GM11168 (cell line): Measurements from ENCODE around the gene PRPF6.

Source experiments
- in situ Hi-C: fragments of 300-500 bp; cut with MboI; formaldehyde crosslinking; loops from one replicate; pipeline ENCODE4 v1.12.0; 2022; ENCODE audit warnings: low sequenced_read_pairs; ENCODE audit not compliant: unreplicated experiment

The PRPF6 gene

DNA sequence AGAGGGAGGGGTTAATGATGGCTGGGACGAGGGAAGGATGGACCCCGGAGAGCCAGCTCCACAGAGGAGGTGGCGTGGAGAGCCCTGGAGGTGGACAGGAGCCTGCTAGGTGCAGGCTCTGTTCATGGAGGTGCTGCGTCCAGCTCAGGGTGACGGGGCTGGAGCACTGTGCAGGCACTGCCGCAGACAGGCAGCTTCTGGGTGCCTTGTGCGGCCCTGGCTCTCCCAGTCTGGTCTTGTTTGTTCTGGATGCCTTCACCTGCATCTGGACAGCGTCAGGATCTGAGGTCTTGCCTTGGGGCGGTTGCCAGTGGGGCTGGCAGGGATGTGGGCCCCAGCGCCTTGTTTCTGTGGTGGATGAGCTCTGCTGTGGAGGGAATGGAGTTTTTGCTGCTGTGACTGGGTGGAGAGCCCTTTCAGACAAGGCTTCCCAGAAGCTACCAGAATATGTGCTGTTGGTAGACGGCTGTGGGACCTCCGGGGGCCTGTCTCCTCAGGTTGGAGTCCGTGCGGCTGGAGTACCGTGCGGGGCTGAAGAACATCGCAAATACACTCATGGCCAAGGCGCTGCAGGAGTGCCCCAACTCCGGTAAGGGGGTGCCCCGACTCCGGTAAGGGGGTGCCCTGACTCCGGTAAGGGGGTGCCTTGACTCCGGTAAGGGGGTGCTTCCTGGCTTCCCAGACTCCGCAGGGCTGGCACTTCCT is 47.2 kb downstream of the PRPF6 start:
- in situ Hi-C loops, result no loop called here

DNA sequence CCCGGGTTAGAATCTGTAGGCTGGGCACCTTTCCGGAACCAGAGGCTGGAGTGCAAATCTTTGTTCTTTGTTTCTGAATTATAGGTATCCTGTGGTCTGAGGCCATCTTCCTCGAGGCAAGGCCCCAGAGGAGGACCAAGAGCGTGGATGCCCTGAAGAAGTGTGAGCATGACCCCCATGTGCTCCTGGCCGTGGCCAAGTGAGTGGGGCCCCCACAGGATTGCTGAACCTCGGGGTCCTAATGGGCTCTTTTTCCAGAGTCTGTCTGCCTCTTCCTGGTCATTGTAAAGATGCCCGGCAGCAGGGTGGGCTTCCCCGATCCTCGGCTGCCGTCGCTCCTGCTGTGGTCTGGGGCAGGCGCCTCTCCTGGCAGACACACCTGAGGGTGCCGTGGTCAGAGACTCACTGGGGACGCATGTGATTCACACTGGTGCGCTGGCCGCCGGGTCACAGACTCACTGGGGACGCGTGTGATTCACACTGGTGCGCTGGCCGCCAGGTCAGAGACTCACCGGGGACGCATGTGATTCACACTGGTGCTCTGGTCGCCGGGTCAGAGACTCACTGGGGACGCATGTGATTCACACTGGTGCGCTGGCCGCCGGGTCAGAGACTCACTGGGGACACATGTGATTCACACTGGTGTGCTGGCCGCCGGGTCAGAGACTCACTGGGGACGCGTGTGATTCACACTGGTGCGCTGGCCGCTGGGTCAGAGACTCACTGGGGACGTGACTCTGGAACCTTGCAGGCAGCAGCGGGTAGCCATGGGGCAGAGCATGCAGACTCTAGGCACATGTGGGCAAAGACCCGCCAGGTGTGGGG is 48.6 kb downstream of the PRPF6 start:
- in situ Hi-C loops, result no loop called here

DNA sequence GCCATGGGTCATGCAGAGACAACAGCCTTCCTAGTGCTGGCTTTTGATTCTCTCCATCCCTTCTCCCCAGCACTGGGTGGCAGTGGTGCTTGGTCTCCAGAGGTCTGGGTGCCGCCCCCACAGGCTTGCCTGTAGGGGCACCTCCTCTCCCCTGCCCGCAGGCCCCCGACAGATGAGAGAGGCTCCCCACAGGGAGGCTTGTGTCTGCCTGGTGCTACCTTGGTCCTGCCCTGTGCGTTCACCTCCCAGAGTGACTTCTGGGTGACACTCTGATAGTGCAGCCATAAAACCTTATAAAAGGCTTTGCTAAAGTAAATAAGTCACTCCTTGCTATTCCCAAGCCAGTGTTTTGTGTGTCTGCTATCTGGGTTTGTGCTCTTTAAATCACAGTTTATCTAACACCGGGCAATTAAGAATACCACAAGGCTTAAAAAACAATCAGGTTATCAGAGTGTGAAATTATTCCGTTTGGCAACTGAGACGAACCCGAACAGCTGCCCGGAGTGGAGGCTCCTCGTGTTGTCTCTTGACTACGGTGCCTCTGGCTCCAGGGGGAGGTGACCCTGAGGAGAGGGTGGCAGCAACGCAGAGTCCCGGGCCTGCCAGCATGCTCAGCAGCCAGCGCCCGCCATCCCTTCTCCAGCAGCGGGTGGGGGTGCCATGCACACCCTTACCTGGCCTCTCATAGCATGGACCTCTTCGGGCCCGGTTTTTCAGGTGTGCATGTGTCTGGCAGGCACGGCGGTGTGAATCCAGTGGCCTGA is 49.6 kb downstream of the PRPF6 start:
- in situ Hi-C loops, result no loop called here

DNA sequence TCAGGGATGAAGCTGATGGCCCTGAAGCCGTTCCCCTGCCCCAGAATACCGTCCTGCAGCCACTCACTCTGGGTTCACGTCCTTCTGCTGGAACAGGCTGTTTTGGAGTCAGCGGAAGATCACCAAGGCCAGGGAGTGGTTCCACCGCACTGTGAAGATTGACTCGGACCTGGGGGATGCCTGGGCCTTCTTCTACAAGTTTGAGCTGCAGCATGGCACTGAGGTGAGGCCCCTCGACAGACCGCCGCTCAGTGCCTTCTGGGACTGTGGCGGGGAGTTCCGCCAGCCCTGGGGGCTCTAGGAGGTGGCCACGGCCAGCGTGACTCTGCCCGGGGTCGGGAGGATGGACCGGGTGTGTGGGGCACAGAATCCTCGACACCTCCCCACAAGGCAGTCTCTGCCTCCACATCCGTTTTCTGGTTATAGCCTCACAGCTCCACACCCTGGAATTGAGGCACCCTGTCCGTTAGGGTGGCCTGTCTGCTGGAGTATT is 50.9 kb downstream of the PRPF6 start:
- in situ Hi-C loops, result no loop called here

DNA sequence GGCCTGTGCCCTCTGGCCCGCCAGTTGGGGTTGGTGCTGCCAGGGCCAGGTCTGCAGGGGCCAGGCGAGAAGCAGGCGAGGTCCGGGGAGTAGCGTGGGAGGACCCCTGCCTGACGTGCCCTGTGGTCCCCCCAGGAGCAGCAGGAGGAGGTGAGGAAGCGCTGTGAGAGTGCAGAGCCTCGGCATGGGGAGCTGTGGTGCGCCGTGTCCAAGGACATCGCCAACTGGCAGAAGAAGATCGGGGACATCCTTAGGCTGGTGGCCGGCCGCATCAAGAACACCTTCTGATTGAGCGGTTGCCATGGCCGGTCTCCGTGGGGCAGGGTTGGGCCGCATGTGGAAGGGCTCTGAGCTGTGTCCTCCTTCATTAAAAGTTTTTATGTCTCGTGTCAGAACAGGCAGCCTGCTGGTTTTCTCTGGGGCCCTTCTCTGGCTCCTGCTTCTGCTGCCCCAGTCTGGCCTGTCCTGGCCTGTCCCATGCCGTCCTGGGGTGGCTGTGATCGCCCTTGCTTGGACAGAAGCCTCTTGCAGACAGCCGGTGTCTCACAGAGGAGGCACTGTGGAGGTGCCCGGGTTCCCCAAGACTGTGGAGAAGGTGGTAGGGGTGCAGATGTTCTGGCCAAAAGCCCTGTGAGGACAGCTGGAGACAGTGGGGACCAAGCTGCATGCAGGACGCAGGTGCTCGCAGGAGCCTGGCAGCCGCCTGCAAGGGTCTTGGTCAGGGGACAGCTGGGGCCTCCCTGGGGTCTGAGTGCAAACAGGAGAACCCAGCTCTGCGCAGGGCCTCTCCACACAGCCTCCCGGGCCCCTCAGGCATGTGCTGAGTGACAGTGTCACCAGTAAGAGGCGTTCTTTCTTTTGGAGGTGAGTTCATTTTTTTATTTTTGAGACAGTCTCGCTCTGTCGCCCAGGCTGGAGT is 52.0 kb downstream of the PRPF6 start:
- in situ Hi-C loops, result no loop called here

DNA sequence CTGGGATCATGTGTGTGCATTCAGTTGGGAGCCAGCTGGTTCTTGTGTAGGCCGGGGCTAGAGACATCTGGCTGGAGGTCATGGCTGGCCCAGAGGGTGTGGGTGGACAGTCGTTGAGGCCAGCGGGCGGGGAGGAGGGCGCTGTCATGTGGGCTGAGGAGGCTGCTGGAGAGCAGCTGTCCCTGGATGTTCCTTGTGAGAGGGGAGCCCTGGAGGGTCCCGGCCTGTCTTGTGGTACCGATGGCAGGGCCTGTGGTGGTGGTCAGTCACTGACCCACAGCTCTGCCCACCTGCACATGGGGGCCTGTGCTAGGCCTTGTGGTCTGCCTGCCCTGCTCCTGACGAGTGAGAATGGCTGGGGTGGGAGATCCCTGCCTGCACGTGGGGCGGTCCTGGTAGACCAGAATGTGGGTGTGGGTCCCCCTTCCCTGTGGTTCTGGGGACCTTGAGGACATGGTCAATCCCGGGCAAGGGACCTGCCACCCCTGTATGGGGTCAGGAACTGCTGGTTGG is 53.1 kb downstream of the PRPF6 start:
- in situ Hi-C loops, result no loop called here

DNA sequence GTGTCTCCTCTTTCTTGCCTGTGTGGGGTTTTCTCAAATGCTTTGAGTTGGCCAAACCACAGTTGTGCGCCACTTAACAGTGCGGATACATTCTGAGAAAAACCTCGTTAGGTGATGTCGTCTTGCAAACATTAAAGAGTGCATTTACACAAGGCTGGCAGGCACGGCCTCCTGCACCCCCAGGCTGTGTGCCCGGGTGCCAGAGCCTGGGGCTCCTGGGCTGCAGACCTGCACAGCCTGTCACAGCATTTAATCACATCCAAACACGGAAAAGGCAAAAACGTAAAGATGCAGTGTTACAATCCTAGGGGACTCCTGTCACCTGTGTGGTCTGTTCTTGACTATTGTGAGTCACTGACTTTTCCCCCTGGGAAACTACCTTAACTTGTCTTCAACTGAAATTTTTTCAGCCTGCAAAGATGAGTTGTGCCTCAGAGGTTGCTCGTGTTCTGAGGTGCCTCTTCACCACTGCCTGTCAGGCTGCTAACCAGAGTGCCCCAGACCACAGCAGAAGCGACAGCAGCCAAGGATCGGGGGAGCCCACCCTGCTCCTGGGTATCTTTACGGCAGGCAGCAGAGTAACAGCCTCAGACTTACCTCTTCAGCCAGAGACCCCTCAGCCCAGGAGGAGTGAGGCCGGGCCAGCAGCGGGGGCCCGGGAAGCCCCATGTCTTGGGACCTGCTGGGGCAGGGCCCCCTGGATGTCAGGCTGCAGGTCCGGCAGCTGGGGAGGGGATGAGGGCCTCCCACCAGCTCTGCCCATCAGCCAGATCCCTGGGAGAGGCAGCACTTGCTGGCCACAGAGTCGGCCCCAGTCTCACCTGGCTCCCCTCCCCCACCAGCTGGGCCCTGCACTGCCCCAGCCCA is 54.4 kb downstream of the PRPF6 start:
- in situ Hi-C loops, result no loop called here

DNA sequence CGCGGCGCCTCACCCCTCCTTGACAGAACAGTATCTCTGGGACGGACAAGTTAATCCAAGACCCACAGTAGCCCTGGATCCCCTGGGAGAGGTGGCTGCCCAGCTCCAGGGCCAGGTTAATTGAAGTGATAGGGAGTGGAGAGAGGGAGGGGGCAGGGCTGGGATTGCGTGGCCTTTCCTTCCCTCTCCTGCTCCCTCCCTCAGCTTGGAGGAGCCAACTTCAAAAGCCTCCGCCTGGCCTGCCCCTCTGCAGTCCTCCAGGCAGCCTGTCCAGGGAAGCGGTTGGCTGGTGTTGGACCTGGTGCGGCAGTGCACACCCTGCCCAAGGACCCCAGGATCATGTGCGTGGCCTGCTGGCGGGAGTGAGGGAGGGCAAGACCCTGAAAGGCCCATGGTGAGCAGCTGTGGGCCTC is 55.0 kb downstream of the PRPF6 start, which contains the start of gene C20orf204:
TSS of gene C20orf204 (plus strand) at position 250 of the 413 bp plus-strand sequence. CDS start at position 392, 142 bp downstream.
- in situ Hi-C loops, result no loop called here

DNA sequence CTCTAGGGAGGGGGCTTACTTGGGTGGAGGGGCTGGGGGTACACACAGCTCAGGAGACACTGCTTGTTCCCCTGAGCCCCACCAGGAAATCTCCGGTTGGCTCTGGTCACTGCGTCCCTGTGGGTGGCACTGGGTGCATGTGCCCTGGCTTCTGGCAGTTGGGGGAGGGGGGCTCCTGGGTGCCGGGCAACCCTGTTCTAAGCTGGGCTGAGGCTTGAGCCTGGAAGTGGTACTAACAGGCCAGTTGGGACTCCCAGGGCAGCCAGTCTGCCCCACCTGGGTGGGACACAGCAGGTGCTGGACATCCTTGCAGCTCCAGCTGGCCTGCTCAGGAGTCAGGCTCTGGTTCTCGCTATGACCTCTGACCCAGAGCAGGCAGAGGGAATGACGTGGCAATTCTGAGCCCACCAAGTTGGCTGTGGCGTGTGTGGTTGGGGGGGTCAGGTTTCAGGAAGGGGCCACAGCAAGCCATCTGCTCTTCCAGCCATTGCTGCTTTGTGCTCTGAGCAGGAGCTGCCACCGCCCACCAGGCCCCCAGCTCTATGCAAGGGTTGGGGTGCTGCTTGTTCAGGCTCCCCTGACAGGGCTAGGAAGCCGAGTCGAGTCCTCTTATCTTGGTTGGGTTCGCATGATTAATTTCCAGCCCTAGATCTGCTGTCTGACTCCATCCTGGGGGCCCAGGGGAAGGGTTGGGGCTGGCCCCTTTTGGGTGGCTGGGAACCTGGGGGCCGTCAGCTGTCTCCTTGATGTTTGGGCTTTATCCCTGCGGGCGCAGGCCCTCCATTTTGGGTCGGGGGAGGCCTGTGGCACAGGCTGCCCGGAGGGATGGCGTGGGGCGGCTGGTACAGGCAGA is 55.6 kb downstream of the PRPF6 start:
- in situ Hi-C loops, result no loop called here

DNA sequence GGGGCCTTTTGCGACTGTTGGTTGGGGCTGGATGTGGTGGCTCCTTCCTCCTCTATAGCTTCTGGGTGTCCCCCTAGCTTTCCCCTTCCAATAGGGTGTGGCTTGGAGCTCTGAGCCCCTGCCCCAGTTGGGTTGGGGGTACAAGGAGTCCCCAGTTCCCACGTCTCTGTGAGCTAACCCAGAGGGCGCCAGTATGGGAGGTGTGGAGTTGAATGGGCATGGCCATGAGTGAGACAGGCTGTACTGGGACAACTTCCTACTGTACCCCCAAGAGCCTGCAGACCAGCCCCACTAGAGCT is 56.2 kb downstream of the PRPF6 start:
- in situ Hi-C loops, result no loop called here

DNA sequence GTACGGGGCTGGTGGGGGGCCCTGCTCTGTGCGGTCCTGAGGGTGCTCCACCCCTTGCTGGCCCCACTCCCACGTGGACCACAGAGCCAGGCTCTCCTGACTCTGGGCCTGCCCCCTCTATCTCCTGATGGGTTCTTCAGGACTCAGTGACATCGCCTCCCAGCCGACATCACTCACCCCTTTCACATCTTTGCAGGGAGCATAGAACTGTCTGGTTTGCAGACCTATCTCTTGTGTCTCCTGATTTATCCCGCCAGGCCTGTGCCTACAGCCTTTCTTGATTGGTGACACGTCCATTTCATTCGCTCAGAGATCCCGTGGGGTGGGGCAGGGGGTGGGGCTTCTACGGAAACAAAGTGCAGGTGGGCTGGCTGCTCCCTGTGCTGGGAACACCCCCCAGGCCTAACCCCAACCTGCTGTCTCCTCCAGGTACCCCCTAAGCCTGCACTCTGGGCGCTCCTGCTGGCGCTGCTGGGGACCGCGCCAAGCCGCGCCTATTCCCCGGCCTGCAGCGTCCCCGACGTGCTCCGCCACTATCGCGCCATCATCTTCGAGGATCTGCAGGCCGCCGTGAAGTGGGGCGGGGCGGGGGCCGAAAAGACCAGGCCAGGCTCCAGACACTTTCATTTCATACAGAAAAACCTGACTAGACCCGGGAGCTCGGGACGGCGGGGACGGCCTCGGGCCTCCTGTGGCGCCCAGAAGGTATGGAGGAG is 56.7 kb downstream of the PRPF6 start:
- in situ Hi-C loops, result no loop called here

DNA sequence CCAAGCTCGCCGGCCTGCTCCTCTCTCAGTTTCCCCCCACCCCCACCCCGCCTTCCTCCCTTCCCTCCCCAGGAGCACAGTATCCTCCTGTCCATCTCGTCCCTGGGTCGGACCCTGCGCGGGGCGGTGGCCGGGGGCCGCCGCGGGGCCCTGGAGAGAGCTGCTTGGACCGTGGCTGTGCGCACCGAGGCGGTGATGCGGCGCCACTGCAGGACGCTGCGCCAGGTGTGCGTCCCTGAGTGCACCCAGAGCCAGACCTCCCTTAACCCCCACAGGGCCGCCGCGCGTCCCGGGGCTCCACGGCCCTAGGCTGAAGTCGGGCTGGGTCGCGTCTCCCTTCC is 57.3 kb downstream of the PRPF6 start:
- in situ Hi-C loops, result no loop called here

DNA sequence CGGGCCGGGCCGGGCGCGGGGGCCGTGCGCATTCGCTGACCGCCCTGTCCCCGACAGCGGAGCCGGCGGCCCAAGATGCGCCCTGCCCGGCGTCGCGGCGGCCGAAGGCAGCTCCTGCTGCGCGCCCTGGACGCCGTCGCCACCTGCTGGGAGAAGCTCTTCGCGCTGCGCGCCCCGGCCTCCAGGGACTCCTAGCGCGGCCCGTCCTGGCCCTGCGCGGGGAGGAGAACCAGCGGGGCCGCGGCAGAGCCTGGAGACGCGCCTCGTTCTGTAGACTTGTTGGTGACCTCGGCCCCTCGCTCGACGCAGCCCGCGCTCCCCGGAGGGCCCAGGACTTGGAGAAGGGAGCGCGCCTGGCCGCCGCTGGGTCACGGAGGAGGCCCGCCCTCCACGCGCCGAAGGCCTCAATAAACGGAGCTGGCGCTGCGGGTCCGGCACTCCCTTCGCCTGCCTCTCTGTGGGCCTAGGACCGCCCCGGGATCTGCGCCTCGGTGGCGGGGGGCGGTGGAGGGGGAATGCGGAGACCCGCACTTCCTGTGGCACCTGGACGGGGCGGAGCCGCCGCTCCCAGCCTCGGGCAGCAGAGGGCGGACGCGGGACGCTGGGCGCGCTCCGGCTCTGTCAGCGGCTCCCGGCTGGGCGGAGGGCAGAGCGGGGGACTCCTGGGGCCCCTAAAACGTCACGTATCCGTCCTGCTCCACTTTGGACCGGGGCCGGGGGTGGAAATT is 57.8 kb downstream of the PRPF6 start:
- in situ Hi-C loops, result no loop called here

DNA sequence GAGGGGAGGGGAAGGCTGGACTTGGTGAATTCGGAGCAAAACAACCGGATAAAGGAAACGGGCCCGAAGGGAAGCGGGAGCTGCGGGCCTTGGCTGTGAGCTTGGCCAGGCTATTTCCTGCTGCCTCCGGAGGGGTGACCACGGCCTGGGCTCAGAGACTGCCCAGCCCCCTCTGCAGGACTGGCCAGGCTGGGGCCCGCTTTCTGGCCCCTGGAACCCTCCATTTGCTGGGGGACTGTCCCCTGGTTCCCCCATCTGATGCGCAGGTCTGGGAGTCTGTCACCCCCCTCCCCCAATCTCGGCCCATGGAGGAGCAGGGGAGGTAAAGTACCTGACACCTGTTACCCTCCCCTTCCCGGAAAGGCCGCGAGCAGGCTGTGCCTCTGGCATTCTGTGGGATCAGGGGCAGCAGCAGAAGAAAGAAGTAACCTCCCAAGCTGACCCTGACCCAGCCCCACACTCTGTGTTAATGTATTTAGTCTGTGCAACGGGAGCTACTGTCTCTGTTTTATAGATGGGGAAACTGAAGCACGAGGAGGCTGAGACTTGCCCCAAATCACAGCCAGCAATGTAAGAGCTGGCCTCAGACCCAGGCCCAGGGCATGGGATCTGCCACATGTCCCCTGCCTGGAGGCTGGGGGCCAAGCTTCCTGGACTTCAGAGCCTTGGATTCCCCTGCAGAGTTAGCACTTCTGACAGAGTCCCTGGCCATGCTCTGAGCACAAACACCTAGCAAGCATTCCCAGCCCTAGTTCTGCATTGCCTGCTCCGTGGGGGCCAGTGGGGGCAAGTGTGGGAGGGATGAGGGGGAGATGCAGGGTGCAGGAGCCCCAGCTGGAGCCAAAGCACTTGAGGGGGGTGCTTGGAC is 58.6 kb downstream of the PRPF6 start:
- in situ Hi-C loops, result no loop called here

DNA sequence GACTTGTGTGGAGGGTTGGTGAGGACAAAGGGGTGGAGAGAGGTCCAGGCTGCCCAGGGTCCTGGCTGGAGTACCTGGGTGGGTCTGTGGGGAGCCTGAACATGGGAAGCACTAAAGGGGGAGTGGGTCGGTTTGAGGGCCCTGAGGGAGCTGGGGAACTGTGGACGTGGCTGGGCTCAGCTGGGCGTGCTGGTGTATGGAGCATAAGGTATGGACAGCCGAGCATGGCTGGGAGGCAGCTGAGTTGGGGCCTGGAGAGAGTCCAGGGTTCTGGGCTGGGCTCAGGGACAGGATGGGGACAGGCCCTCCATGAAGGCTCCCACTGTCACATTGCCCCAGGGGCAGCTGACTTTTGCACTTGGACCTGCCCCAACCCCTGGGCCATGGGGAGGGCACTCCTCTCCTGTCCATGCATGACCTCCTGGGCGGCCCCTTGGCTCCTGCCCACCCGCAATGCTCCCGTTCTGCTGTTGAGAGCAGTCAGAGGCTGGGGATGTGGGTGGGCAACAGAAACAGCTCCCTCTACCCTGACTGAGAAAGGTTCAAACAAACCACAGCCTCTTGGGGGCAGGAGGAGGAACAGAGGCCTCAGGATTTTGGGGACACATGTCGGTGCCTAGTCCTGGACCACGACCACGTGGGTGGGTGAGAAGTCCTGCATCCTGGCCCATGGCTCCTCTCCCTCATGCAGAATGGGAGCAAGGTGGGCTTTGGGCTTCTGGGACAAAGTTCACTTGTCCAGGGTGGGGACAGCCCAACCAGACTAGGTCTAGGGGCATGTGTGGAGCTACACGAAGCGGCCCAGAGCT is 59.5 kb downstream of the PRPF6 start:
- in situ Hi-C loops, result no loop called here
